Colonic mucosa (tissue), 4 donors: ENCODE results near the gene GTF3C5. TPM values are rescaled to one million over a fixed set of nuclear protein-coding genes. Genes with fewer than 3 reads are reported as not detected.

Experiments
- DNase-seq: peaks from one replicate; pipeline ENCODE4 v3.0.0-alpha.2; 2020
- H3K27ac ChIP-seq: fragments of 200-600 bp; one replicate; pipeline ENCODE4 v1.8.0; 2021
- H3K27me3 ChIP-seq: fragments of 200-600 bp; one replicate; pipeline ENCODE4 v1.8.0; 2021
- H3K36me3 ChIP-seq: fragments of 200-600 bp; one replicate; pipeline ENCODE4 v1.8.0; 2021
- H3K4me1 ChIP-seq: fragments of 200-600 bp; one replicate; pipeline ENCODE4 v1.8.0; 2021; ENCODE audit warnings: mild to moderate bottlenecking
- H3K4me3 ChIP-seq: fragments of 200-600 bp; one replicate; pipeline ENCODE4 v1.8.0; 2021
- H3K9ac ChIP-seq, 2 donors: one replicate each; pipeline ENCODE4 v1.7.0; 2013; ENCODE audit warnings: control low read depth in 2 of 2, low read depth in 2 of 2, low read length in 2 of 2
- H3K9me3 ChIP-seq: fragments of 200-600 bp; one replicate; pipeline ENCODE4 v1.8.0; 2021
- intact Hi-C: fragments of 100-400 bp; cut with DNase I; formaldehyde crosslinking; loops from one replicate; pipeline ENCODE4 v1.14.1; 2022
- total RNA-seq, 2 donors: library from RNA; stranded (reverse); fragmentation: NEBNext Ultra II Directional in 1 of 2; extraction: Animal tissue kit (Norgen Biotek cat#: 25700) in 1 of 2; gene quantifications; one replicate each; pipeline ENCODE4 v1.2.1, GENCODE V29; 2021
- TF ChIP-seq, protein P1 (sequence below): fragments of 200-600 bp; IDR thresholded peaks from one replicate; pipeline ENCODE4 v1.8.0; 2022; ENCODE audit warnings: antibody characterized with exemption, mild to moderate bottlenecking
- donor health status: healthy.
- donor health status: DM: no; HTN: no; CAD: no.
- donor health status: DM: no; HTN: no; CAD: no.

The GTF3C5 gene
- total RNA-seq, 2 donors from 2014 or later: 42.3 to 70.9 TPM

DNA sequence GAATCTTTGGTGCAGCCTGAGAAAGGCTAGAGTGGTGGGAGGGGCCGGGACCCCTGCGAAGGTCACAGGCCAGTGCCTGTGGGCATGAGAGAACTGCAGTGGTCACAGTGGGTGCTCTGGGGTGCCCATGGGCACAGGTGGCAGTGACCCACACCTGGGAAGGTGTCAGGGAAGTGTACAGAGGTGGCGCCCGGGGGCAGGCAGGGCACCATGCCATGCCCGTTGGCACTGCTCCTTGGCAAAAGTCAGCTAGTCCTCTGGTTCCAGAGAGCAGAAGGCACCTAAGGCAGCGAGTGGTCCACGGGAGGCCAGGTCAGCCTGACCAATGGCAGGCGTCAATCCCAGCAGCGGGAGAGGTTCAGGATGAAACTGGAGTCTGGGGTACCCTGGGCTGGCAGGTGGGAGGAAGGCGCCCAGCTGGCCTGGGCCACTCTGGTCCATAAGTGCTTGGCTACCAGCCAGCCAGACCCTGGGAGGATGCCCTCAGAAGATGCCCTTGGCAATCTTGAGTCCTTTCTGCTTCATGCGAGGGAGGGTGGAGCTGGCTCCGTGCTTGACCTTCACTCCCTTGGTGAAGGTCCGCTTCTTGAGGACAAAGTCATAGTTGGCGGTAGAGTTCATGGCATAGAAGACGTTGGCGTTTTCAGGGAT, 67.4 kb downstream of the GTF3C5 start:
- DNase-seq: no peak
- H3K9ac ChIP-seq: no peak overlapping the region

DNA sequence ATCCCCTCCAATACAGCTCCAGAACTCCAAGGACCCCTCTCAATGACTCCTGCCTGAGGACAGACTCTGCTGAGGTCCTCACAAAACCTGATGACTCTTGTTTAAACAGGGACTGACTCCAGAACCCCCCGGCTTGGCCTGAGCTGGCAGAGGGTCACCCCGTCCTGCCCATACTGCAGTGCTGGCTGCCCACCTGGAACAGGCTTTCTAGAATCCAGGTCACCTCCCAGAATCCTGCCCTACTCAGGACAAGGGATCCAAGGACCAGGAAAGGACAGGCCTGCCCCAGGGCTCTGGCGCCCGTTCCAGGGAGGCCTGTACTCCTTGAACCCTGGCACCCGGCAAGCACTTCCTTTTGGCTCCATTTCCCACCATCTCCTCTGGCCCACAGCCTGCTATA, 68.1 kb downstream of the GTF3C5 start:
- TF ChIP-seq, protein P1, sequence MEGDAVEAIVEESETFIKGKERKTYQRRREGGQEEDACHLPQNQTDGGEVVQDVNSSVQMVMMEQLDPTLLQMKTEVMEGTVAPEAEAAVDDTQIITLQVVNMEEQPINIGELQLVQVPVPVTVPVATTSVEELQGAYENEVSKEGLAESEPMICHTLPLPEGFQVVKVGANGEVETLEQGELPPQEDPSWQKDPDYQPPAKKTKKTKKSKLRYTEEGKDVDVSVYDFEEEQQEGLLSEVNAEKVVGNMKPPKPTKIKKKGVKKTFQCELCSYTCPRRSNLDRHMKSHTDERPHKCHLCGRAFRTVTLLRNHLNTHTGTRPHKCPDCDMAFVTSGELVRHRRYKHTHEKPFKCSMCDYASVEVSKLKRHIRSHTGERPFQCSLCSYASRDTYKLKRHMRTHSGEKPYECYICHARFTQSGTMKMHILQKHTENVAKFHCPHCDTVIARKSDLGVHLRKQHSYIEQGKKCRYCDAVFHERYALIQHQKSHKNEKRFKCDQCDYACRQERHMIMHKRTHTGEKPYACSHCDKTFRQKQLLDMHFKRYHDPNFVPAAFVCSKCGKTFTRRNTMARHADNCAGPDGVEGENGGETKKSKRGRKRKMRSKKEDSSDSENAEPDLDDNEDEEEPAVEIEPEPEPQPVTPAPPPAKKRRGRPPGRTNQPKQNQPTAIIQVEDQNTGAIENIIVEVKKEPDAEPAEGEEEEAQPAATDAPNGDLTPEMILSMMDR: no peak
- Histone ChIP-seq H3K27ac (no peak overlapping the region), H3K4me1 (no peaks in the 10 kb centered on the region), H3K9me3 (no peaks in the 10 kb centered on the region), H3K36me3 (peaks cover 40% of the 10 kb centered on the region), H3K27me3 (no peaks in the 10 kb centered on the region), H3K4me3 (no peak overlapping the region), H3K9ac (no peak overlapping the region)
- intact Hi-C loops: no loop called here
- no peak for DNase-seq

More for the DNA sequence above, 67.4 kb downstream of the GTF3C5 start:
- intact Hi-C loops: no loop called here
- Histone ChIP-seq H3K36me3 (peaks cover 40% of the 10 kb centered on the region), H3K27me3 (no peaks in the 10 kb centered on the region), H3K9me3 (no peaks in the 10 kb centered on the region), H3K4me1 (no peaks in the 10 kb centered on the region), H3K27ac (no peak overlapping the region), H3K4me3 (no peak overlapping the region)
- TF ChIP-seq, protein P1: no peak

DNA sequence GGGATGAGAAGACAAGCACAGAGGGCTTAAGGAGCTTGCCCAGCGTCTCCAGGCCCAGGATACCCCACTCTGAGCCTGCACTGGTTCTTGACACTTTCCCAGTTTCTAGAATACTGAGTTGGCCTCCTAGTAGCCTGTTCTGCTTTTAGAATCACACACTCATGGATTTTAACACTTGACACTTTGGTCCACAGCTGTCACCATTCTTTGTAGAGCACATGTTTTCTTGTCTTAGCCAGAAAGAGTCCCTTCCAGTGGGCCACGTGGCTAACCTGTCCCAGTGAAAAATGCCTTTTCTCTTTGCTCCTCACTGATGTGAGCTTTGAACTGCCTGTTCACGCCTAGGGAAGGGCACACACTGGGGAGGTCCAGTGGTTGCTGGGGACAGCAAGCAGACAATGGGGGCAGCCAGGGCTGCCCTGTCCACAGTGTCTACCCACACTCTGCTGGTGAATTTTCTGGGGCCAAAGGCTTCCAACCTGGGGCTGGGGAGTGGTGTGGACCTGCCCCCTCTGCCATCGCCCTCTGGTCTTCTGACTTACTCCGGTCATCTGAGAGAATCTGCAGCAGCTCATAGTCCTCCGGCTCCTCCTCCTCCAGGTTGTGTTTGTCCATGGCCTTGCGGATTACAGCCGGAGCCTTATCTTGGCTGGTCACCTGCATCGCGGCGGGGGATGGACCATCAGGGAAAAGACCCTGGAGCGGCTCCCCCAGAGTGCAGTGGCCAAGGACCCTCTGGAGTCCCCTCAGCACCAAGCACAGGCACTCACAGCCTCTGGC, 69.1 kb downstream of the GTF3C5 start:
- Histone ChIP-seq H3K4me1 (no peaks in the 10 kb centered on the region), H3K27me3 (no peaks in the 10 kb centered on the region), H3K9me3 (no peaks in the 10 kb centered on the region), H3K36me3 (peaks cover 40% of the 10 kb centered on the region), H3K27ac (no peak overlapping the region), H3K9ac (no peak overlapping the region), H3K4me3 (no peak overlapping the region)
- intact Hi-C loops: loop anchor here (10.0 kb wide), 1 partner anchor 55 kb away; no protein-coding TSS in a partner anchor
- no peak for DNase-seq
- TF ChIP-seq, protein P1: no peak

GRCh38 chr9:133100506-133101355, 69.9 kb downstream of the GTF3C5 start:
- Histone ChIP-seq H3K4me3 (no peak overlapping the region), H3K36me3 (peaks cover 40% of the 10 kb centered on the region), H3K9ac (no peak overlapping the region), H3K27me3 (no peaks in the 10 kb centered on the region), H3K9me3 (no peaks in the 10 kb centered on the region), H3K4me1 (no peaks in the 10 kb centered on the region), H3K27ac (no peak overlapping the region)
- intact Hi-C loops: loop anchor here (10.0 kb wide), 1 partner anchor 56 kb away; no protein-coding TSS in a partner anchor
- DNase-seq: no peak
- TF ChIP-seq, protein P1: no peak
